MCF 10A (cell line): ENCODE data around the gene OR7A5. TPM values are rescaled to one million over a fixed set of nuclear protein-coding genes. Genes with fewer than 3 reads are reported as not detected.

Experiments used
- BruUV-seq: library from RNA; stranded (reverse); fragments of 400-500 nt; replicated peaks from 2 replicates; lab custom pipeline; 2021; lab: Mats Ljungman, UMichigan
- CTCF ChIA-PET: fragments of 300-600 bp; sonication (Branson Sonifier 250); formaldehyde crosslinking; extraction: SDS; loops from one replicate; lab custom pipeline; 2021; ENCODE audit warnings: antibody characterized with exemption, inconsistent platforms; lab: Yijun Ruan, JAX
- POLR2A ChIA-PET: fragments of 300-600, 350-650 bp; sonication (Branson Sonifier 250); formaldehyde crosslinking; extraction: SDS; loops from one replicate; lab custom pipeline; 2020; ENCODE audit warnings: antibody characterized with exemption, inconsistent platforms; lab: Yijun Ruan, JAX
- DNase-seq: peaks from one replicate; pipeline ENCODE4 v3.0.0-alpha.2; 2018; ENCODE audit not compliant: unreplicated experiment
- H3K27ac Mint-ChIP-seq: one replicate; pipeline ENCODE4 v1.8.0; 2022; ENCODE audit warnings: mild to moderate bottlenecking, low read depth, mixed read lengths; ENCODE audit not compliant: unreplicated experiment
- H3K27me3 Mint-ChIP-seq: one replicate; pipeline ENCODE4 v1.8.0; 2022; ENCODE audit warnings: mixed read lengths; ENCODE audit not compliant: insufficient read depth, unreplicated experiment
- H3K36me3 Mint-ChIP-seq: one replicate; pipeline ENCODE4 v1.8.0; 2022; ENCODE audit warnings: mild to moderate bottlenecking, moderate library complexity, mixed read lengths; ENCODE audit not compliant: insufficient read depth, unreplicated experiment
- H3K4me1 Mint-ChIP-seq: one replicate; pipeline ENCODE4 v1.8.0; 2022; ENCODE audit warnings: mixed read lengths; ENCODE audit not compliant: insufficient read depth, unreplicated experiment
- H3K4me3 Mint-ChIP-seq: one replicate; pipeline ENCODE4 v1.8.0; 2022; ENCODE audit warnings: mild to moderate bottlenecking, moderate library complexity, mixed read lengths; ENCODE audit not compliant: unreplicated experiment
- H3K9me3 Mint-ChIP-seq: one replicate; pipeline ENCODE4 v1.8.0; 2022; ENCODE audit warnings: mixed read lengths; ENCODE audit not compliant: unreplicated experiment
- intact Hi-C: fragments of 100-400 bp; cut with micrococcal nuclease; formaldehyde crosslinking; loops from 2 replicates; pipeline ENCODE4 v1.14.1; 2022
- total RNA-seq: library from RNA; stranded (reverse); gene quantifications from 2 replicates; pipeline ENCODE4 v1.2.3, GENCODE V29; 2022
- TF ChIP-seq, protein P1 (sequence below): fragments of 200-600 bp; IDR thresholded peaks from one replicate; pipeline ENCODE4 v1.8.0; 2022; ENCODE audit warnings: antibody characterized with exemption, mild to moderate bottlenecking; ENCODE audit not compliant: unreplicated experiment

The OR7A5 gene
- total RNA-seq, 1 experiment from 2014 or later = not detected

- ChIA-PET CTCF (interaction anchor here (0.6 kb wide), 1 partner anchor 1229 kb away, joined by 6 read pairs; no protein-coding TSS in a partner anchor), POLR2A (interaction anchor here (0.5 to 0.7 kb wide), 3 partner anchors 9 to 1076 kb away, joined by 3 read pairs; no protein-coding TSS in a partner anchor)
- Mint-ChIP-seq H3K4me3 (no peak overlapping the region), H3K4me1 (peaks cover 5% of the 10 kb centered on the region), H3K27me3 (no peaks in the 10 kb centered on the region), H3K9me3 (no peaks in the 10 kb centered on the region), H3K27ac (no peak overlapping the region), H3K36me3 (no peaks in the 10 kb centered on the region)
- no peak for DNase-seq
- intact Hi-C loops = no loop called here
- TF ChIP-seq, protein P1, sequence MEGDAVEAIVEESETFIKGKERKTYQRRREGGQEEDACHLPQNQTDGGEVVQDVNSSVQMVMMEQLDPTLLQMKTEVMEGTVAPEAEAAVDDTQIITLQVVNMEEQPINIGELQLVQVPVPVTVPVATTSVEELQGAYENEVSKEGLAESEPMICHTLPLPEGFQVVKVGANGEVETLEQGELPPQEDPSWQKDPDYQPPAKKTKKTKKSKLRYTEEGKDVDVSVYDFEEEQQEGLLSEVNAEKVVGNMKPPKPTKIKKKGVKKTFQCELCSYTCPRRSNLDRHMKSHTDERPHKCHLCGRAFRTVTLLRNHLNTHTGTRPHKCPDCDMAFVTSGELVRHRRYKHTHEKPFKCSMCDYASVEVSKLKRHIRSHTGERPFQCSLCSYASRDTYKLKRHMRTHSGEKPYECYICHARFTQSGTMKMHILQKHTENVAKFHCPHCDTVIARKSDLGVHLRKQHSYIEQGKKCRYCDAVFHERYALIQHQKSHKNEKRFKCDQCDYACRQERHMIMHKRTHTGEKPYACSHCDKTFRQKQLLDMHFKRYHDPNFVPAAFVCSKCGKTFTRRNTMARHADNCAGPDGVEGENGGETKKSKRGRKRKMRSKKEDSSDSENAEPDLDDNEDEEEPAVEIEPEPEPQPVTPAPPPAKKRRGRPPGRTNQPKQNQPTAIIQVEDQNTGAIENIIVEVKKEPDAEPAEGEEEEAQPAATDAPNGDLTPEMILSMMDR = no peak
- BruUV-seq = no TSS peak
These were observed 17.9 kb downstream of the OR7A5 start for GRCh38 chr19:14817052-14817451.

DNA sequence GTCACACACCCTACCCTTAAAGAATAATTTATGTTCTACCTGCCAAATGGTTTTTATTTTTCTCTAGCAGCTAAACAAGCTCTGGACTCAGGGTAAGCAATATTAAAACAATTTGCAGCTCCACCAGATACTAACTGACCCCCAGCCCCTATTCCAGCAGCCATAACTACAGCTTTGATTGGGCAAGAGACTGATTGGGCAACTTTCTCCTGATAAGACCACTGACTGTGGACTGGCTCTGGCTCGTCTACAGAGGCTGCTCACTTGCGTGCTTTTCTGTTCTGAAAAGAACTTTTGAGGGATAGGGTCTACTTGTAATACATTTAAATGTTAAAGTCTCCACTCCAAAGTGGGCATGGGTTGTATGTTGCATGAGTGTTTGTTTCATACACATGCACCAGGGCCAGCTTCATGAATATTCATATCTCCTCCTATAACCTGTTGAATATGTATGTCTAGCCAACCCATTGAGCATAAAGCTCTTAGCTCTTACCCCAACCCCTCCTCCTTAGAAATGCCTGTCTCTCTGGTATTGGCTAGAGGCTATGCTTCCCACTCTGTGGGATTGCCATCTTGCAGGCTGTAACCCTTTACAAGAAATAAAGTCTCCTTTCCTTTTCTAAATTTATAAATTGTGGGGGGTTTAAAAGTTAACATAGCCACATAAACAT lies 19.9 kb downstream of the OR7A5 start:
- intact Hi-C loops = no loop called here
- TF ChIP-seq, protein P1 = no peak
- Mint-ChIP-seq H3K4me3 (no peak overlapping the region), H3K27ac (no peak overlapping the region), H3K27me3 (no peaks in the 10 kb centered on the region), H3K36me3 (no peaks in the 10 kb centered on the region), H3K4me1 (no peaks in the 10 kb centered on the region), H3K9me3 (no peaks in the 10 kb centered on the region)
- no peak for DNase-seq
- POLR2A ChIA-PET = no interaction called here
- CTCF ChIA-PET = no interaction called here
- BruUV-seq = no TSS peak

GRCh38 chr19:14809272-14810057 lies 25.5 kb downstream of the OR7A5 start:
- ChIA-PET CTCF (no interaction called here), POLR2A (no interaction called here)
- Mint-ChIP-seq H3K27ac (no peak overlapping the region), H3K4me1 (peaks cover 6% of the 10 kb centered on the region), H3K36me3 (no peaks in the 10 kb centered on the region), H3K4me3 (no peak overlapping the region), H3K27me3 (no peaks in the 10 kb centered on the region), H3K9me3 (no peaks in the 10 kb centered on the region)
- intact Hi-C loops = no loop called here
- no peak for DNase-seq
- no TSS peak for BruUV-seq
- TF ChIP-seq, protein P1 = no peak

DNA sequence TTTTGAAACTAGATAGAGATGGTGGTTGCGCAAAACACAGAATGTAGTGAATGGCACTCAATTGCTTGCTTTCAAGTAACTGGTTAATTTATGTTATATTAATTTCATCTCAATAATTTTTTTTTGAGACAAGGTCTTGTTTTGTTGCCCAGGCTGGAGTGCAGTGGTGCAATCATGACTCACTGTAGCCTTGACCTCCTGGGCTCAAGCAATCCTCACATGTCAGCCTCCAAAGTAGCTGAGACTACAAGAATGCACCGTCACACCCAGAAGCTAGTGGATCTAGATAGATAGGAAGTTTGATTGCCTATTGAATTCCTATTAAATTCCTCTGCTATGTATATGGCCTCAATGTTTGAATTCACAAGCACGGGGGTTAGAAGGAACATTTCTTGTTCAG lies 30.2 kb downstream of the OR7A5 start:
- H3K27me3 Mint-ChIP-seq = no peaks in the 10 kb centered on the region
- peaks cover 6% of the 10 kb centered on the region for H3K9me3 Mint-ChIP-seq
- CTCF ChIA-PET = interaction anchor here (0.8 kb wide), 1 partner anchor 18 kb away, joined by 3 read pairs; no protein-coding TSS in a partner anchor

More for the DNA sequence above, 30.2 kb downstream of the OR7A5 start:
- no peak overlapping the region for H3K27ac Mint-ChIP-seq
- intact Hi-C loops = no loop called here
- H3K4me3 Mint-ChIP-seq = no peak overlapping the region
- TF ChIP-seq, protein P1 = no peak
- DNase-seq = no peak
- peaks cover 6% of the 10 kb centered on the region for H3K4me1 Mint-ChIP-seq
- no TSS peak for BruUV-seq
- no peaks in the 10 kb centered on the region for H3K36me3 Mint-ChIP-seq
- POLR2A ChIA-PET = interaction anchor here (1.2 kb wide), 1 partner anchor 9 kb away, joined by 3 read pairs; no protein-coding TSS in a partner anchor
